ENCODE measurements around the gene KCTD15. TPM values are rescaled to one million over a fixed set of nuclear protein-coding genes. Genes with fewer than 3 reads are reported as not detected.

KCTD15 gene
- total and polyA plus RNA-seq, 10 of the 15 experiments (the other 5 are each of a cell fraction or from before 2014, with no cell fraction given): not detected

DNA sequence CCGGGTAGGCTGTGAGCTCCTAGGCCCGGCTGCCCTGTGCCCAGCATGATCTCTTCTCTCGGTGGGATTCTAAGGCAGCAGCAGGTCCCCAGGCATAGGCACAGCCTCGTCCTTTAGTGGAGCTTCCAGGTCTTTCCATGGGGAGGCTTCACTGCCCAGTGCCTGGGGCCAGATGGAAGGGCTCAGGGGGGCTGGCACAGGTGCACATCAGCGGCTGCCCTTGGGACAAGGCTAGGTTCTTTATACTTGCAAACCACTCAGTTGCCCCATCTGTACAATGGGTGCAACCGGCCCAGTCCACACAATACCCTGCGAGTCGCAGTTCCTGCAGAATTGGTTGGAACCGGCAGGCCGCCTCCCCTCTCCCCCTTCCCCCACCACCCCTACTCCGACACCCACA lies 14.2 kb downstream of the KCTD15 start (continued):
- TF ChIP-seq ZBTB40 (IDR thresholded peaks at IDR 0.05; ENCODE audit: borderline replicate concordance) (no peak), SUPT20H (IDR thresholded peaks at IDR 0.05; ENCODE audit: borderline replicate concordance, control insufficient read depth, low read depth, low read length) (no peak), ZNF687 (IDR thresholded peaks at IDR 0.05) (no peak), SUZ12 (IDR thresholded peaks at IDR 0.05; ENCODE audit: unreplicated experiment) (no peak), NR2C1 (IDR thresholded peaks at IDR 0.05) (no peak), ZNF207 (IDR thresholded peaks at IDR 0.05; ENCODE audit: borderline replicate concordance) (no peak)

Measured in GM12878 (cell line).